GM18499 (cell line): ENCODE data around the gene AGPAT3.

ENCODE experiments used
- ATAC-seq: cut with Tn5 transposase; IDR thresholded peaks from one replicate; pipeline ENCODE4 v1.9.1; 2021; ENCODE audit warnings: moderate number of reproducible peaks; ENCODE audit not compliant: insufficient read depth, unreplicated experiment

The AGPAT3 gene

DNA sequence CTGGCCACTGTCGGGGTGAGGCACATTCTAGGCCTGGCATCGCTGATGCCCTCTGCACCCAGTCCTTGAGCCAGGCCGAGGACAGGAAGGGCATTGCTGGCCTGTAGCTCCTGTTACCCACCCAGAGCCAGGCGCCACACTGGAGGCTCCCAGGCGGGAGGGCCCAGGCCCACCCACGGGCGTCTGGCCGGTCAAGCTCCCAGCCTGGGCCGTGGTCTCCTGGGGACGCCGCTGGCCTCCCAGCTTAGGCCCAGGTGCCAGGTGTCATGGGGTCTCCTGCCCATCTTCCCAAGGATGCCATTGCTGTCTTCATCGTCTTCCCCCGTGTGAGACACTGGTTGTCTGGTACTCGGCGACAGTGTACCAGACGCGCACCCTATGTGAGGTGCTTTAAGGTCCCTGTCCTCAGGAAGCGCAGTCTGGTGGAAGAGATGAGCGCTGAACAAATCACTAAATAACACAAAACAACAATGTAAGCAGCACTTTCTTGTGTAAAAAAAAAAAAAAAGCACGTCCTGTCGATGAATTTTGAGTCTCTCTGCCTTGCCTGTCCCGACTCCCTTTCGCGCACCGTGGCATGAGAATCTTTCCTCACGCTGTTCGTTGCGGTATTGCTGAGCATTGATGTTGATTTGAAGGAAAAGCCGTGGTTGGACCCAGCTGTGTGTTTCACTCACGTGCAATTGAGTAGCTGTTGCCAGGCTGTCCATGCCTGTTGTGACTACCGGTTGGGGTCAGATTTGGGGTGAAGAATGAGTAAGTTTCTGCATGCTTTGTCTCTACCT lies 120.1 kb downstream of the AGPAT3 start:
- ATAC-seq, result no peak

DNA sequence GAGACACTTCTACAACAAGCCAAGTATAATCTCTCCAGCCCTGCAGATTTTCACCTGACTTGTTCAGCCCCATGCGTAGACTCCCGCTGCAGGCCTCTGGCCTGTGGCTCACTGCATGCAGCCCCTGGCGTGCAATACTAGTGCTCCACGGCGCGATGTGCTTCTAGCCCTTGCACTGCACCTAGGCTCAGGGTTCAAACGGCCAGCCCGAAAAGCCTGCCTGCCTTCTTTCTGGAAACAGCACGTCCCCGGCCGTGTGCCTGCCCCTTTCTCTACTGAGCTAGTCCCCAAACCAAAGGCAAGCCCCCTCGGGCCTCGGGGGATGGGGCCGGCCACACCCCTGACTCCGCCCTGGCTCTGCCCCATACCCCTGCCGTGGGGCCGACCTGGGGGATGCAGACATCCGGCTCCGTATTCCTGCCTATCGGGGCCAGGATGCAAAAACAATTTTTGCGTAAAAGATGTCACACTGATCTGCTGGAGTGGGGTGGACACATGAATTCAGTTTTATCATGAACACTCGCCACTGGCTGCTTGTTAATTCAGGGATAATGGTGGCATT lies 120.7 kb downstream of the AGPAT3 start:
- ATAC-seq, result no peak

DNA sequence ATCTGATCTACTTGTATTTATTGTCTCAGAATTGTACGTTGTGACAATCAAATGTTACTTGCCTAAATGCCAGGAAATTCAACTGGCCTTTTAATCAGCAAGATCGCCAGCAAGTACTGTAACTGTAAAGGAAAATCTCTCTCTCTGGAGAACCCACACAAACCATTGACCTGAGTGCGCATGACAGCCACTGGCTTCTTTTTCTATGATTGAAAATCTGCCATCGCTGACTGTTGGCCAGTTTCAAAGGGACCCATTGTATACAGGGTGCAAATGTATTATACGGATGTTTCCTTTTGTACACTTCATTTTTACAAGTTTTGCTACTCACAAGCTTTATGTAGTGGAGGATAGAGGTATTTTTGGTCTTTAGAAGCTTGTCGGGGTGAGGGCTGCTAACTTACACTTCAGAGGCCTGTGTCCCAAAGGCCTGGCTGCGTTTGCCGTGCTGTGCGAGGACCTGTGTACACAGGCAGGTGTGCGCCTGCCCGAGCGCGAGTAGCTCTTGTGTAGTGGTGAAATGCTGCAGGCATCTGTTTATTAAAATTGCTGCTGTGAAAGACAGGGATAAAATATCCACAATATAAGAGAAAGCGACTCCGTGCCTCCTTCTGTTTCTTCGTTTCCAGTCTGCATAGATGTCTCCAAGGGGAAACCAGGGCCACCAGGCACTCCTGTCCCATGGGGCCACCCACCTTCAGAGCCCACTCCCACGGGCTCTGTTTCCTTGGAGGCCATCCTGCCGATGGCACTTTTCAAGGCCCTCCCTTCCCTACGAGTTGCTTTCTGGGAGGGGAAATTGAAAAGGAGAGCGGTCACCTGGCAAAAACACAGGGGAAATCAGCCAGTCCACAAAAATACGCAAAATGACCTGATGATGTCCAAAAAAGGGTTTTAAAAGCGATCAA lies 121.8 kb downstream of the AGPAT3 start:
- ATAC-seq, result no peak

DNA sequence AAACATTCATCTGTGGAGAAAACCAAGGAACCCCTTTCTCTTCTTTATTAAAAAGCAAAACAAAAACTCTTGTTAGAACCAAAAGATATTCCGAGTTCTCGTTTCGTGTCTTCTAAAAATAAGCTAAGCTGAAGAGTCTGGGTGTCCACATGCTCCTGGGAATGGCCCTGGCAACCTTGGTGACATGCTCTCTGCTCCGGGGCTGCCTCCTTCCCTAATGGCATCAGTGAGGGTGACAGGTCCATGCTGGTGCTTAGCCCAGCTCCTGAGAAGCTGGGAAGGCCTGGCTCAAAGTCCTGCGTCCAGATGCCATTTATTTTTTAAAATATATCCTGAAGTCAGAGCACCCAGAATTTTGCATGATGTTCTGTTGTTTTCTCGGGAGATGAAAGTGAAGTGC lies 122.5 kb downstream of the AGPAT3 start:
- no peak for ATAC-seq

DNA sequence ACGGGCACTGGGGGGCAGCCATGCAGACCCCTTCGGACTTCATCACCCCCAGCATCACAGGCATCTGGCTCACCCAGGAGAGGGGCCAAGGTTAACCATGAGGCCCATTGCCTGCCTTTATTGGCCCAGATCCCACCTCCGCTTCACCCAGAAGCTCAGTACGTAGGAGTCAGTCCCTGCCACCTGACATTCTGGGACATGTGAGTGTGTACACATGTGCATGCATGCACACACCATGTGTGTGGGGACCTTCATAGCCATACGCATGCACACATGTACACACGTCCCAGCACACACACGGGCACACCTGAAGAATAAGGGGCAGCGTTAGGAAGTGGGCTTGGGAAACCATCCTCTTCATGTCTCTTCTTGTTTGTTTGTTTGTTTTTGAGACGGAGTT lies 123.0 kb downstream of the AGPAT3 start:
- ATAC-seq, result no peak

DNA sequence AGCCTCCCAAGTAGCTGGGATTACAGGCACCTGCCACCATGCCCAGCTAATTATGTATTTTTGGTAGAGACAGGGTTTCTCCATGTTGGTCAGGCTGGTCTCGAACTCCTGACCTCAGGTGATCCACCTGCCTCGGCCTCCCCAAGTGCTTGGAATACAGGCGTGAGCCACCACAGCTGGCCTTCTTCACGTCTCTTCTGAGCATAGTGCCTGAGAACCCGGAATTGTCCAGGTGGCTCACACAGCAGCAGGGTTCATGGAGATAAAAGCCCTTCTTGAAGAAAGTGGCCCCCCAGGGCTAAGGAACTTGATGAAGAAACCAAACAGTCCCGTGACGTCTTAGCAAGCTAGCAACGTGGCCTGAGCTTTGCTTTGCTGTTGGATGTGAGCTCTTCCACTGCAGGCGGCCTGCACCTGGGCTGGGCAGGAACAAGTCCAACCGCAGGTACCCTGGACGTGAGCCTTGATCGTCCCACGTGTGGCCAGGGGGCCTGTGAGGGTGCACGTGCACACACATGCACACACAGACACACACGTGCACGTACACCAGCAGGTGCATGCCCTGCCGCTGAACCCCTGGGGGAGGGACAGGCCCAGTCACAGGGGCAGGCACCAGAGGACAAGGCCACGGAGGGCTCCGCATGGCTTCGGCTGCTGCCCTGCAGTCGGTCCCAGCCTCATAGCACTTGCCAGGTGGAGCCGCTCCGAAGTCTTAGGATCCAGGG lies 123.6 kb downstream of the AGPAT3 start:
- ATAC-seq, result no peak

DNA sequence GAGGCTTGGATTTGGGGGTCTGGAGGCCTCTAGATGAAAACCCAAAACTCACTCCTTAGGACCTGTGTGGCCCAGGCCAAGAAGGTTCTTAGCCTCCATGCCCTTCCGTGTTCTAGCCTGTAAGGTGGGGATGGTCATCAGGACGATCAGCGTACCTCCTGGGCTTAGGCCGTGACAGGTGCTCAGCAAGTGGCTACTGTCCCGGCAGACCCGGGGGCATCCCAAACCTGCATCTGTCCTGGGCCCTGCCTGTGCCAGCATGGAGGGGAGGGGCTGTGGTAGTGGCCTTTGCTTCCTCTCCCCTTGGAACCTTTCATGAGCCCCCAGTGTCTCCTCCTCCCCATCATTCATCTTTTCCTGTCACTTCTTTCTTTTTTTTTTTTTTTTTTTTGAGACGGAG lies 124.4 kb downstream of the AGPAT3 start:
- no peak for ATAC-seq

DNA sequence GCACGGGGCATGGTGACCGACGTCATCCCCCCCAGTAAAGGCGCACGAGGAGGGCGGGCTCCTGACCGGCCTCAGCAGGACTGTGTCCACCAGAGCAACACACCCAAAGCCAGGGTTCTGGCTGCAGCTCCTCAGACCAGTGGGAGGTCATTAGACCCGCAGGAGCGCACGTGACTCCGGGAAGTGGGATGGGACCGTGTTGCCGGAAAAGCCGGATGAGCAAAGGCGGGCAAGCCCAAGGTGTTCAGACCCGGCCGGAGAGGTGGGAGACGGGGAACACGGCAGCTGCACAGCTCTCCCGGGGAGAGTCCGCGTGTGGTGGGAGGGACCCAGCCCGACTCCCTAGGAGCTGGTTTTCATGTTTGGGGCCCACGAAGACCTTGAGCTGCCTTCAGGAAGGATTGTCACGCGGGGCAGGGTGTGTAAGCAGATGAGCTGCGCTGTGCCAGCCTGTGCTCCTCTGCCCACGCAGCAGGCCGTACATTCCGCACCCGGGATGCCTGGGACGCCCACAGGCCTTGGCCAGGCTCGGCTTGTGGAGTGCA lies 126.5 kb downstream of the AGPAT3 start:
- ATAC-seq, result no peak

DNA sequence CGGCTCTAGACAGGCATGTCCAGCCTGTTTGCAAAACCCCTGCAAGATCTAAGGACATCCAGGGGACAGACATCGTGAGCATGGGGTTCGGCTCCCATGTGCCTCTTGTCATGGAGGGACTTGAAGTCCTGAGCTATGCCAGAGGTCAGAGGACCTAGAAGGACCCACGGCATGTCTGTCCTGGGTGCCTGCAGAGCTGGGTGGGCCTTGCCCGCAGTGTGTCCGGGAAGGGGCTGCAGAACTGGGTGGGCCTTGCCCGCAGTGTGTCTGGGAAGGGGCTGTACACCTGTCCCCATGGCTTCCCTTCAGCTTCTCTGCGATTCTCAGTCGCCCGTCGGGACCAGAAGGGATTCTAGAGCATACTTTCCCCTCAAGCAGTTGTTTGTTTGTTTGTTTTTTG lies 127.1 kb downstream of the AGPAT3 start:
- no peak for ATAC-seq

DNA sequence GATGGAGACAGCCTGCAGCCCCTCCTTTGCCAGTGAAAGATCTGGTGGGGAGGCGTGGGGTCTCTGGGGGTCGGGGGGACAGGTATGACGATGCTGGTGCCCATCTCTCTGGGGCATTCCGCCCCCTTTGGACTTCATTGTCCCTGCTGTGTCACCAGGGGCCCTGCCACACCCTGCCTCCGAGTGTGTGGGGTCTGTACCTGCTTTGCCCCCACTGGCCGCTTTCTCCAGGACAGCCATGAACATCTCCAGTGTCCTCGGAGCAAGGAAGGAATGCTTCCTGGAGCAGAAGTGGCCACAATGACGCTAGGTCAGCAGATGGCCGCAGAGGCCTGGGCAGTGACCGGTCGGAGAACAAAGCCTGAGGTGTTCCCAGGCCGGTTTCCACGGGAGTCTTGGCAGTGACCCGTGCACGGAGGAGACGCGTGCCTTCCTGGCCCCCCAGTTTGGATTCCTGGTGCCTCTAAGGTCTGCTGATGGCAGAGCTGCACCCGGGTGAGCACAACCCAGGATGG lies 128.5 kb downstream of the AGPAT3 start:
- ATAC-seq, result no peak

DNA sequence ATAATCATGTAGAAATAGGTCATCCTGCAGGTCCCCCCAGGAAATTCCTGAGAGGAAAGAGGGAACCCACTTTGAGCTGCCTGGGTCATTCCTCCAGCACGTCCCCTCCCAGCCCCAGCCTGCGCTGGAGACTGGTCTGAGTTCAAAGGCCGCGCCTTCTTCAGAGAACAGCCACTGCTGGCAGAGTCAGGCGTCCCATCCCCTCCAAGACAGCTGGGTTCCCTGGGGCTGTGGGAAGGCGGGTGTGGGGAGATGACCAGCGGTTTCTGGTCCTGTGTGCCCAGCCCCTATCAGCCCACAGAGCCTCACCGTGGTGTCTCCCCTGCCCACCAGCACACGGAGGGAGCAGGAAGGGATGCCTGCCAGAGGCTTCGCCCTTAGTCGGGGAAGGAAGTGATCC lies 129.1 kb downstream of the AGPAT3 start:
- ATAC-seq, result no peak

DNA sequence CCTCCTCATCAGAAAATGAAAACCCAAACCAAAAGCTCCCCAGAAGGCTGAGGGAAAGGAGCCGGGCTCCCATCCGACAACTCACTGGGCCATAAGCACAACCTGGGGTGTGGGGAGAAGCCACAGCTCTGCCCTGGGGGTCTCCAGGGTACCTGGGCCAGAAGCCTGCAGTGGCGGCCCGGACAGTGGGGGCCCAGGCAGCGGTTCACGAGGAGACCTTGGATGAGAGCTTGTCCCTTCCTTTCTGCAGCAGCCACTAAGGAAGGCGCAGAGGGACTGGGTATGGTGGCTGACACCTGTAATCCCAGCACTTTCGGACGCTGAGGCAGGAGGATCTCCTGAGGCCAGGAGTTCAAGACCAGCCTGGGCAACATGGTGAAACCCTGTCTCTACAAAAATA lies 129.6 kb downstream of the AGPAT3 start:
- no peak for ATAC-seq

DNA sequence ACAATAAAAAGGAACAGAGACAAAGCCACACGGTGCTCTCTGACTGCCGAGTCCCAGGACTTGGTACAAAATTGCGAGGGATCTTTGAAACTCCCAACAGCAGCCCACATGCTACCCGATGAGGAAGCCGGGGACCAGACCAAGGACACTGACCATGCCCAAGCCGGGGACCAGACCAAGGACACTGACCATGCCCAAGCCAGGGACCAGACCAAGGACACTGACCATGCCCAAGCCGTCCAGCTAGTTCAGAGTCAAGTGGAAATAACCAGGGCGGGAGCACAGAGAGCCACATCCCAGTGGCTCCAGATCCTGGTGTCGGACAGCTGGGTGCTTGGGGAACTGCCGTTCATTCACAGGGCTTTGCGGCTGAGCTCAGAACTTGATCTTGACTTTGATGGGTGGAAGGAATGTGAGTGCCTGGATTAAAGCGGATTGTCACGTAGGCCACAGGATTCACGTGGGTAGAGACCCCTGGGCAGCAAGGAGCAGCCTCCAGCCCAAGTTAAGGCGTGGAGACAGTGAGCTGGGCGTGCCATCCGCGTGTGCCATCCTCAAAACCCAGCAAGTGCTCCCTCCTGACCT lies 130.6 kb downstream of the AGPAT3 start:
- no peak for ATAC-seq

DNA sequence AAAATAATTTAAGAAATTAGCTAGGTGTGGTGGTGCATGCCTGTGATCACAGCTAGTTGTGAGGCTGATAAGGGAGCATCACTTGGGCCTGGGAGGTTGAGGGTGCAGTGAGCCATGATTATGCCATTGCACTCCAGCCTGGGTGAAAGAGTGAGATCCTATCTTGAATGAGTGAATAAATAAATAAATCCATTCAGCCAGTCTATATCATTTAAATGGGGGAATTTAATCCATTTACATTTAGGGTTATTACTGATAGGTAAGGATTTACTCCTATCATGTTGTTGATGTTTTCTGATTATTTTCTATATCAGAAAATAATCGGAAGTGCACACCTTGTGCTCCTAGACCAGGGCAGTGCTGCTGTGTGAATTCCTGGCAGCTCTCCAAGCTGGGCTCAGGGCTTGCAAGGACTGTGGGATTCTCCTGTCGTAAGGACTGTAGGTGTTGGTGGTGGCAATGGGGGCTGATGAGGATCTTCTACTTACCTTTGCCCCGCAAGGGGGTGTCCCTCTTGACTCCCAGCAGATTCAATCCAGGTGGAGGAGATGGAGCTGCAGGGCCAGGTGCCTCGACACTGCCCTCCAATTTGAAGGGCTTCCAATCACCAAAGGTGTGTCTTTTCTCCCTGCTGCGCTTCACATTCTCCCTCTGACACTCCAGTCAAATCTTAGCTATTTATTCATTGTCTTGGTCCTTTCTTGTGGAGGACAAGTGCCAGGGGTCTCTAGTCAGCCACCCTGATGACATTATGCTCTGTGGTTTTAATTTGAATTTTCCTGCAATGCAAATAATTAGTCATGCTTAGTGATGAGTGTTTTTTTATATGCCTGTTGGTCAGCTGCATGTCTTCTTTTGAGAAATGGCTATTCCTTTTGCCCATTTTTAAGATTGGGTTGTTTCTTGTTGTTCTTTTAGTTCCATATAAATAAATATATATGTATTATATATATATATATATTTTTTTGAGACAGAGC lies 133.0 kb downstream of the AGPAT3 start:
- no peak for ATAC-seq

DNA sequence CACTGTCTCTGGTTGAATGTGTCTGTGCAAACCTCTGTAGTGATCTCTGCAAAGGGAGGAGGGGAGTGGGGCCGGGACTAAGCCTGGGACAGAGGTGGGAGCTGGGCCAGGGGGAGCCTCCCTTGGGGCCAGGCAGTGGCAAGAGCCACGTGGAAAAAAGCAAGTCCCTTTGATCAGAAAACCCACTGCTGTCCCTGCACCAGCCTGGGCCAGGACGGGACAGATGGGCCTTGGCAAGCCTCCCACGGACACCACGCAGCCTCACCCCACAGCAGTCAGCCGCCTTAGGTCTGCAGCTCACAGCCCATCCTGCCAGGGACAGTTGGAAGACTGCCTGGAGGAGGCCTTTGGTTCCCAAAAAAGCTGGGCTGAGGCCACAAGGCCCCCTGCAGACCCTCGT lies 135.3 kb downstream of the AGPAT3 start:
- ATAC-seq, result no peak

DNA sequence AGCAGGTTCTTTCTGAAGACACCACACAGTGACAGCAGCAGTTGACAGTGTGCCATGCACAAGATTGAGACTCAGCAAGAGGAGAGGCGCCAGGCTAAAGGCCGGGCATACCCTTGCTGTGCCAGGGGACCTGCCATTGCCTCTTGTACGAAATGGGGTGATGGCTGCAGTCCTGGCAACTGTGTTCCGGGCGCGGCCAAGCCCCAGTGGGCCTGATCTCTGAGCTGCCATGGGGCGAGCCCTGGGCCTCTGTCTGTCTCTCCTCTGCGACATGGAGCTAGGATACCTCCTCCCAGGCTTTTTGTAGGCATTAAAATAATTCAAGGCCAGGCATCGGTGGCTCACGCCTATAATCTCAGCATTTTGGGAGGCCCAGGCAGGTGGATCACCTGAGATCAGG lies 137.5 kb downstream of the AGPAT3 start:
- no peak for ATAC-seq

DNA sequence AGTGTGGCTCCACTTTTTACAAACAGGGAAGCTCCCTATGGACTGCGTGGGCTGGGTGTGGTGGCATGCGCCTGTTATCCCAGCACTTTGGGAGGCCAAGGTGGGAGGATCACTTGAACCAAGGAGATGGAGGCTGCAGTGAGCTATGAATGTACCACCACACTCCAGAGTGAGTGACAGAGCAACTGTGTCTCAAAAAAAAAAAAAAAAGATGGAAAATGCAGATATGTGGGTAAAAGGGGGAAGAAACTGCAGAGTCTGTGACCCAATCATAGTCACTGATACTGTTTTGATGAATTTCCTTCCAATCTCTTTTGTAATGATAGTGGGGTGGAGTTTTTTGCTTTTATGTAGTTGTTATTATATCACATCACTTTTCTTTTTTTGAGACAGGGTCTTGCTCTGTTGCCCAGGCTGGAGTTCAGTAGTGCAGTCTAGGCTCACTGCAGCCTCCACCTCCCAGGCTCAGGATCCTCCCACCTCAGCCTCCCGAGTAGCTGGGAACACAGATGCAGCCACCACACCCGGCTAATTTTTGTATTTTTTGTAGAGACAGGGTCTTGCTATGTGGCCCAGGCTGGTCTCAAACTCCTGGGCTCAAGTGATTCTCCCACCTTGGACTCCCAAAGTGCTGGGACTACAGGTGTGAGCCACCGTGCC lies 138.4 kb downstream of the AGPAT3 start:
- no peak for ATAC-seq

DNA sequence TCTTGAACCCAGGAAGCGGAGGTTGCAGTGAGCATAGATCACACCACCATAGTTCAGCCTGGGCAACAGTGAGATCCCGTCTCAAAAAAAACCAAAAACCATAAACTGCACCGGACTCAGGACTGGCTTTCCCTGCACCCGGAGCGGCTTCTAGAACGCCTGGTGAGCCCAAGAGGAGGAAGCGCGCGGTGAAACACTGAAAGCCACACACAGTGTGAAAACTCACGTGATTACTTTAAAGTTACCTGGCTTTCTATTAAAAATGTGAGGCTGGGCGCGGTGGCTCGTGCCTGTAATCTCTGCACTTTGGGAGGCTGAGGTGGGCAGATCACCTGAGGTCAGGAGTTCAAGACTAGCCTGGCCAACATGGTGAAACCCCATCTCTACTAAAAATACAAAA lies 140.0 kb downstream of the AGPAT3 start:
- no peak for ATAC-seq
